SK-N-SH treated with all-trans-retinoic acid at 6 μM for 48 hours (cell line): ENCODE data around the gene CBLN4.

ENCODE experiments used
- ATAC-seq: fragments of 200-7000 bp; cut with Tn5 transposase; 3 replicates; pipeline ENCODE4 v1.9.1; 2020; ENCODE audit warnings: mild to moderate bottlenecking, moderate library complexity
- ARNTL ChIP-seq: fragments of 450-650 bp; formaldehyde crosslinking; IDR thresholded peaks from 2 replicates; pipeline ENCODE4 v1.5.0; 2020; ENCODE audit warnings: low read depth, mild to moderate bottlenecking, moderate library complexity, borderline replicate concordance
- CREB5 ChIP-seq: fragments of 250-450 bp; sonication (Bioruptor Pico); IDR thresholded peaks from 2 replicates; pipeline ENCODE4 v1.5.1; 2020; ENCODE audit warnings: low read depth, mild to moderate bottlenecking, moderate library complexity
- CSDC2 ChIP-seq: fragments of 250-450 bp; sonication (Bioruptor Pico); IDR thresholded peaks from 2 replicates; pipeline ENCODE4 v1.5.0; 2020; ENCODE audit warnings: mild to moderate bottlenecking, moderate library complexity
- ESRRG ChIP-seq: fragments of 250-450 bp; sonication (Bioruptor Pico); IDR thresholded peaks from 2 replicates; pipeline ENCODE4 v1.6.1; 2021; ENCODE audit warnings: mild to moderate bottlenecking
- ISL1 ChIP-seq: fragments of 250-450 bp; sonication (Bioruptor Pico); IDR thresholded peaks from 2 replicates; pipeline ENCODE4 v2.1.2; 2022; ENCODE audit warnings: mild to moderate bottlenecking, moderate library complexity
- PATZ1 ChIP-seq: fragments of 250-450 bp; sonication (Bioruptor Pico); IDR thresholded peaks from 2 replicates; pipeline ENCODE4 v1.8.0; 2020; ENCODE audit warnings: mild to moderate bottlenecking, moderate library complexity, borderline replicate concordance
- PPARA ChIP-seq: fragments of 250-450 bp; sonication (Bioruptor Pico); IDR thresholded peaks from 2 replicates; pipeline ENCODE4 v1.5.0; 2020; ENCODE audit warnings: mild to moderate bottlenecking, borderline replicate concordance
- RARB ChIP-seq: fragments of 250-450 bp; sonication (Bioruptor Pico); IDR thresholded peaks from 2 replicates; pipeline ENCODE4 v1.8.0; 2021; ENCODE audit warnings: mild to moderate bottlenecking, moderate library complexity
- SNAI2 ChIP-seq: fragments of 250-450 bp; sonication (Bioruptor Pico); IDR thresholded peaks from 2 replicates; pipeline ENCODE4 v1.5.0; 2020; ENCODE audit warnings: mild to moderate bottlenecking, moderate library complexity
- TCF4 ChIP-seq: fragments of 250-450 bp; sonication (Bioruptor Pico); IDR thresholded peaks from 2 replicates; pipeline ENCODE4 v1.8.0; 2021; ENCODE audit warnings: mild to moderate bottlenecking, moderate library complexity, borderline replicate concordance
- TOX ChIP-seq: fragments of 250-450 bp; sonication (Bioruptor Pico); IDR thresholded peaks from 2 replicates; pipeline ENCODE4 v1.8.0; 2021; ENCODE audit warnings: mild to moderate bottlenecking, moderate library complexity, borderline replicate concordance
- TSHZ2 ChIP-seq: fragments of 250-450 bp; sonication (Bioruptor Pico); IDR thresholded peaks from 2 replicates; pipeline ENCODE4 v1.5.0; 2020; ENCODE audit warnings: mild to moderate bottlenecking, moderate library complexity
- ZFP3 ChIP-seq: fragments of 250-450 bp; sonication (Bioruptor Pico); IDR thresholded peaks from 2 replicates; pipeline ENCODE4 v1.5.0; 2020; ENCODE audit warnings: mild to moderate bottlenecking, moderate library complexity
- ZFP30 ChIP-seq: fragments of 450-650 bp; formaldehyde crosslinking; IDR thresholded peaks from 2 replicates; pipeline ENCODE4 v1.5.0; 2022; ENCODE audit warnings: mild to moderate bottlenecking, moderate library complexity
- ZNF565 ChIP-seq: fragments of 450-650 bp; formaldehyde crosslinking; conservative IDR thresholded peaks from 2 replicates; pipeline ENCODE4 v1.5.0; 2020; ENCODE audit warnings: low read depth, mild to moderate bottlenecking, moderate library complexity
- ZNF70 ChIP-seq: fragments of 450-650 bp; formaldehyde crosslinking; IDR thresholded peaks from 2 replicates; pipeline ENCODE4 v1.5.0; 2020; ENCODE audit warnings: mild to moderate bottlenecking, moderate library complexity
- ZNF8 ChIP-seq: fragments of 450-650 bp; formaldehyde crosslinking; IDR thresholded peaks from 2 replicates; pipeline ENCODE4 v1.5.0; 2020; ENCODE audit warnings: mild to moderate bottlenecking, moderate library complexity
- TF ChIP-seq, protein P1 (sequence below): fragments of 250-450 bp; sonication (Bioruptor Pico); IDR thresholded peaks from 2 replicates; pipeline ENCODE4 v1.5.1; 2021; ENCODE audit warnings: mild to moderate bottlenecking, moderate library complexity

The CBLN4 gene

GRCh38 chr20:56018194-56018593 is 12.9 kb upstream of the CBLN4 start:
- no peak for ATAC-seq
- no peak for TF ChIP-seq ZFP3 (CRISPR knock-in tag)
- TF ChIP-seq ISL1 (CRISPR knock-in tag): no peak
- TF ChIP-seq TCF4 (CRISPR knock-in tag): no peak
- TF ChIP-seq TSHZ2: no peak
- TF ChIP-seq SNAI2 (CRISPR knock-in tag): no peak
- TF ChIP-seq ARNTL (CRISPR knock-in tag): no peak
- TF ChIP-seq ZNF8 (CRISPR knock-in tag): no peak
- no peak for TF ChIP-seq CREB5
- no peak for TF ChIP-seq ZFP30 (CRISPR knock-in tag)
- TF ChIP-seq PATZ1 (CRISPR knock-in tag): no peak
- TF ChIP-seq TOX (CRISPR knock-in tag): no peak
- TF ChIP-seq ZNF70 (CRISPR knock-in tag): no peak
- TF ChIP-seq, all 23 proteins: peak for 0

DNA sequence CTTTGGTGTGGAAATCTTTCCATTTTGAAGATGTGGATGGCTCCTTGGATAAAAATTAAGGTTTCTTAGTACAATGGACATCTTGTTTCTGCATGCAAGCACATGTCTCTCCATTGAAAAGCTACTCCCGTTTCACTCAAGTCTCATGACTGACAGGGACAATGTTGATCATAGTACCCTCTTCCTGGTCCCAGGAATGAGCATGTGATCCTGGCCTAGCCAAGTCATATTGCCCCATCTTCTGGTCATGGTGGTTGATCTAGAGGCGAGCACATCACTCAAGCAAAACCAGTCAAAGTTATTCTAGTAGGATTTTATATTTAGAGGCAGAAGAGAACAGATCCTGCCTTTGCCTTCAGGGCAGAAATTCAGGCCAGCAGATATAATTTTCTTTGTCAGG is 12.2 kb upstream of the CBLN4 start:
- no peak for TF ChIP-seq TOX (CRISPR knock-in tag)
- TF ChIP-seq TSHZ2: no peak
- no peak for TF ChIP-seq ZNF70 (CRISPR knock-in tag)
- no peak for TF ChIP-seq ZFP30 (CRISPR knock-in tag)
- no peak for TF ChIP-seq CSDC2 (CRISPR knock-in tag)
- no peak for TF ChIP-seq SNAI2 (CRISPR knock-in tag)
- TF ChIP-seq, protein P1, sequence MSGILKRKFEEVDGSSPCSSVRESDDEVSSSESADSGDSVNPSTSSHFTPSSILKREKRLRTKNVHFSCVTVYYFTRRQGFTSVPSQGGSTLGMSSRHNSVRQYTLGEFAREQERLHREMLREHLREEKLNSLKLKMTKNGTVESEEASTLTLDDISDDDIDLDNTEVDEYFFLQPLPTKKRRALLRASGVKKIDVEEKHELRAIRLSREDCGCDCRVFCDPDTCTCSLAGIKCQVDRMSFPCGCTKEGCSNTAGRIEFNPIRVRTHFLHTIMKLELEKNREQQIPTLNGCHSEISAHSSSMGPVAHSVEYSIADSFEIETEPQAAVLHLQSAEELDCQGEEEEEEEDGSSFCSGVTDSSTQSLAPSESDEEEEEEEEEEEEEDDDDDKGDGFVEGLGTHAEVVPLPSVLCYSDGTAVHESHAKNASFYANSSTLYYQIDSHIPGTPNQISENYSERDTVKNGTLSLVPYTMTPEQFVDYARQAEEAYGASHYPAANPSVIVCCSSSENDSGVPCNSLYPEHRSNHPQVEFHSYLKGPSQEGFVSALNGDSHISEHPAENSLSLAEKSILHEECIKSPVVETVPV (CRISPR knock-in tag): no peak
- no peak for TF ChIP-seq ISL1 (CRISPR knock-in tag)
- TF ChIP-seq RARB (CRISPR knock-in tag): no peak
- no peak for TF ChIP-seq ARNTL (CRISPR knock-in tag)
- no peak for TF ChIP-seq ZFP3 (CRISPR knock-in tag)
- no peak for TF ChIP-seq ZNF565
- TF ChIP-seq TCF4 (CRISPR knock-in tag): no peak
- TF ChIP-seq CREB5: no peak
- TF ChIP-seq PPARA (CRISPR knock-in tag): no peak
- TF ChIP-seq ZNF8 (CRISPR knock-in tag): no peak
- no peak for TF ChIP-seq ESRRG
- TF ChIP-seq, all 23 proteins: peak for 0
- no peak for ATAC-seq
